IMR-90 (cell line): Measurements from ENCODE around the gene TNS3. TPM values are rescaled to one million over a fixed set of nuclear protein-coding genes. Genes with fewer than 3 reads are reported as not detected.

ENCODE experiments used
- ATAC-seq: fragments of 200-7000 bp; cut with Tn5 transposase; 2 replicates; pipeline ENCODE4 v1.9.1; 2020; ENCODE audit warnings: low read depth, mild to moderate bottlenecking, moderate library complexity
- BruUV-seq: library from RNA; stranded (reverse); fragments of 400-500 nt; replicated peaks from 2 replicates; lab custom pipeline; 2021; lab: Mats Ljungman, UMichigan
- CTCF ChIA-PET: fragments of 300-600 bp; formaldehyde crosslinking; extraction: SDS; loops from one replicate; lab custom pipeline; 2021; ENCODE audit warnings: antibody characterized with exemption; lab: Yijun Ruan, JAX
- POLR2A ChIA-PET: fragments of 300-600 bp; sonication (Branson Sonifier 250); formaldehyde crosslinking; loops from one replicate; lab custom pipeline; 2022; ENCODE audit warnings: antibody characterized with exemption; ENCODE audit not compliant: unreplicated experiment; lab: Charles Lee
- DNase-seq: peaks from one replicate; pipeline ENCODE4 v3.0.0; 2013
- H2AFZ ChIP-seq: replicated peaks from 2 replicates; pipeline ENCODE3; 2013; ENCODE audit warnings: low read length, mild to moderate bottlenecking; ENCODE audit not compliant: poor library complexity
- H2AK5ac ChIP-seq: 2 replicates; pipeline ENCODE4 v1.6.1; 2013; ENCODE audit warnings: low read depth, low read length, inconsistent platforms
- H2AK9ac ChIP-seq: replicated peaks from 2 replicates; pipeline ENCODE3; 2013; ENCODE audit warnings: mild to moderate bottlenecking, low read depth, low read length, moderate library complexity; ENCODE audit not compliant: poor library complexity
- H2BK120ac ChIP-seq: 2 replicates; pipeline ENCODE4 v1.6.1; 2013; ENCODE audit warnings: low read depth, low read length, inconsistent platforms
- H2BK15ac ChIP-seq: 3 replicates; pipeline ENCODE4 v1.6.1; 2013; ENCODE audit warnings: low read depth, low read length, inconsistent platforms
- H2BK20ac ChIP-seq: 2 replicates; pipeline ENCODE4 v1.6.1; 2013; ENCODE audit warnings: low read depth, mild to moderate bottlenecking, inconsistent platforms, low read length, moderate library complexity
- H2BK5ac ChIP-seq: 2 replicates; pipeline ENCODE4 v1.6.1; 2013; ENCODE audit warnings: mild to moderate bottlenecking, low read depth, low read length, inconsistent platforms; ENCODE audit not compliant: poor library complexity, severe bottlenecking
- H3K14ac ChIP-seq: replicated peaks from 2 replicates; pipeline ENCODE4 v1.6.1; 2013; ENCODE audit warnings: low read depth, low read length, inconsistent platforms
- H3K18ac ChIP-seq: 2 replicates; pipeline ENCODE4 v1.6.1; 2013; ENCODE audit warnings: low read depth, low read length, control low read depth
- H3K23ac ChIP-seq: 2 replicates; pipeline ENCODE4 v1.6.1; 2013; ENCODE audit warnings: low read depth, low read length, inconsistent platforms
- H3K27ac ChIP-seq: 2 replicates; pipeline ENCODE4 v1.5.1; 2013; ENCODE audit warnings: mild to moderate bottlenecking, control low read depth, low read length; ENCODE audit not compliant: insufficient read depth
- H3K27me3 ChIP-seq: 2 replicates; pipeline ENCODE4 v1.6.1; 2013; ENCODE audit warnings: low read length; ENCODE audit not compliant: control insufficient read depth, insufficient read depth
- H3K36me3 ChIP-seq: 2 replicates; pipeline ENCODE4 v1.6.1; 2013; ENCODE audit warnings: low read length, mixed read lengths; ENCODE audit not compliant: control insufficient read depth, insufficient read depth
- H3K4ac ChIP-seq: 2 replicates; pipeline ENCODE4 v1.6.1; 2013; ENCODE audit warnings: low read depth, low read length, inconsistent platforms
- H3K4me1 ChIP-seq: 2 replicates; pipeline ENCODE4 v1.6.1; 2013; ENCODE audit warnings: low read length, mixed read lengths; ENCODE audit not compliant: control insufficient read depth, insufficient read depth
- H3K4me2 ChIP-seq: 2 replicates; pipeline ENCODE4 v1.6.1; 2013; ENCODE audit warnings: low read depth, mild to moderate bottlenecking, control low read depth, low read length, moderate library complexity
- H3K4me3 ChIP-seq: 2 replicates; pipeline ENCODE4 v1.5.1; 2013; ENCODE audit warnings: low read depth, mild to moderate bottlenecking, control low read depth, low read length, moderate library complexity; ENCODE audit not compliant: insufficient read depth
- H3K56ac ChIP-seq: 2 replicates; pipeline ENCODE4 v1.6.1; 2013; ENCODE audit warnings: low read length, inconsistent platforms; ENCODE audit not compliant: insufficient read depth; ENCODE audit errors: extremely low read depth
- H3K79me1 ChIP-seq, 2 experiments: 2 replicates each; pipeline ENCODE4 v1.6.1; 2013; ENCODE audit warnings: low read length in 2 of 2, inconsistent platforms in 1 of 2, low read depth in 1 of 2
- H3K9ac ChIP-seq: 2 replicates; pipeline ENCODE4 v1.6.1; 2013; ENCODE audit warnings: low read depth, low read length, control low read depth
- H3K9me1 ChIP-seq: 2 replicates; pipeline ENCODE4 v1.6.1; 2013; ENCODE audit warnings: low read length, inconsistent platforms; ENCODE audit not compliant: insufficient read depth
- H3K9me3 ChIP-seq: 2 replicates; pipeline ENCODE4 v1.6.1; 2013; ENCODE audit warnings: low read length; ENCODE audit not compliant: control insufficient read depth, insufficient read depth
- H4K20me1 ChIP-seq: 2 replicates; pipeline ENCODE4 v1.6.1; 2013; ENCODE audit warnings: low read length, inconsistent platforms; ENCODE audit not compliant: insufficient read depth
- H4K5ac ChIP-seq: 2 replicates; pipeline ENCODE4 v1.6.1; 2013; ENCODE audit warnings: mild to moderate bottlenecking, low read depth, low read length, control low read depth
- H4K8ac ChIP-seq, 2 experiments: 2 replicates each; pipeline ENCODE4 v1.6.1; 2013; ENCODE audit warnings: low read depth in 2 of 2, low read length in 2 of 2, control low read depth in 1 of 2, inconsistent platforms in 1 of 2
- H4K91ac ChIP-seq: 2 replicates; pipeline ENCODE4 v1.6.1; 2013; ENCODE audit warnings: low read depth, low read length, inconsistent platforms; ENCODE audit not compliant: insufficient read depth
- ELK1 ChIP-seq: fragments of 150-350 bp; IDR thresholded peaks from 2 replicates; pipeline ENCODE4 v1.6.1; 2016; ENCODE audit warnings: low read depth, mild to moderate bottlenecking, low read length, moderate library complexity, borderline replicate concordance
- FOS ChIP-seq: fragments of 150-350 bp; IDR thresholded peaks from 2 replicates; pipeline ENCODE4 v1.6.1; 2016; ENCODE audit warnings: low read depth, low read length
- MAFK ChIP-seq: IDR thresholded peaks from 2 replicates; pipeline ENCODE4 v1.6.1; 2012; ENCODE audit warnings: low read depth, low read length, improper control_type of control experiment
- MAZ ChIP-seq: IDR thresholded peaks from 2 replicates; pipeline ENCODE4 v1.6.1; 2012; ENCODE audit warnings: low read depth, mild to moderate bottlenecking, low read length, improper control_type of control experiment, moderate library complexity, borderline replicate concordance
- MXI1 ChIP-seq: IDR thresholded peaks from 2 replicates; pipeline ENCODE4 v1.6.1; 2012; ENCODE audit warnings: low read depth, mild to moderate bottlenecking, low read length, moderate library complexity, borderline replicate concordance
- RCOR1 ChIP-seq: IDR thresholded peaks from 2 replicates; pipeline ENCODE4 v1.6.1; 2012; ENCODE audit warnings: mild to moderate bottlenecking, low read length, improper control_type of control experiment; ENCODE audit not compliant: insufficient replicate concordance
- SMC3 ChIP-seq: fragments of 150-350 bp; IDR thresholded peaks from 2 replicates; pipeline ENCODE4 v1.6.1; 2016; ENCODE audit warnings: low read depth, mild to moderate bottlenecking, antibody characterized with exemption, low read length, moderate library complexity
- USF2 ChIP-seq: fragments of 150-350 bp; IDR thresholded peaks from 2 replicates; pipeline ENCODE4 v1.6.1; 2017; ENCODE audit warnings: mild to moderate bottlenecking, antibody characterized with exemption, low read length, low read depth
- WGBS, 2 experiments: methylation state at CpG; one replicate each; pipeline versions ENCODE4 v1.1.5 to v1.1.7; 2013; ENCODE audit warnings: missing lambda C conversion rate in 2 of 2; ENCODE audit not compliant: insufficient read length in 1 of 2; ENCODE audit errors: extremely low coverage in 2 of 2; 5-methylcytosine and 5-hydroxymethylcytosine counted together
- dilution Hi-C: fragments of 300-500 bp; cut with HindIII; formaldehyde crosslinking; loops from one replicate; pipeline ENCODE4 v1.14.3; 2018; ENCODE audit warnings: low sequenced_read_pairs; ENCODE audit not compliant: unreplicated experiment
- in situ Hi-C: fragments of 300-500 bp; cut with MboI; formaldehyde crosslinking; loops from 3 replicates; pipeline ENCODE4 v1.14.3; 2019; ENCODE audit warnings: low sequenced_read_pairs, inconsistent platforms, mixed read lengths
- intact Hi-C: fragments of 100-400 bp; cut with micrococcal nuclease; formaldehyde crosslinking; loops from 2 replicates; pipeline ENCODE4 v1.10.0; 2022
- polyA plus RNA-seq, 3 experiments: library from polyadenylated mRNA; depleted of rRNA; stranded (reverse); fragments of >200 nt; gene quantifications; 2 replicates each; pipeline ENCODE4 v1.2.3, GENCODE V29; 2012; ENCODE audit warnings: low replicate concordance in 1 of 3
- total RNA-seq: library from RNA; depleted of rRNA; stranded (reverse); fragments of >200 nt; gene quantifications from 2 replicates; pipeline ENCODE4 v1.2.3, GENCODE V29; 2012

TNS3 gene
- total and polyA plus RNA-seq, 2 of the 4 experiments (the other 2 are of a cell fraction): 64.3 to 79.2 TPM

GRCh38 chr7:47303014-47303694 is 278.8 kb downstream of the TNS3 start:
- Histone ChIP-seq H3K36me3 (peaks cover 47% of the 10 kb centered on the region), H4K91ac (no peak overlapping the region), H4K20me1 (peaks cover 7% of the 10 kb centered on the region; the same call in 1 of the 2 replicates), H2BK20ac (no peak overlapping the region), H2BK15ac (no peak overlapping the region), H3K4me1 (peaks cover 2% of the 10 kb centered on the region; the same call in 1 of the 2 replicates), H2AK5ac (no peak overlapping the region), H3K14ac (no peak overlapping the region), H3K9ac (no peak overlapping the region), H2AFZ (no peak overlapping the region), H2BK120ac (no peak overlapping the region), H4K5ac (no peak overlapping the region), H3K4me3 (no peak overlapping the region), H3K9me1 (peaks cover 8% of the 10 kb centered on the region; the same call in 1 of the 2 replicates), H3K79me1 (peaks cover 33 to 66% of the 10 kb centered on the region in 2 experiments), H3K27me3 (no peaks in the 10 kb centered on the region), H2BK5ac (no peak overlapping the region), H3K4ac (no peak overlapping the region), H3K18ac (no peak overlapping the region), H4K8ac (no peak overlapping the region), H3K23ac (no peak overlapping the region), H2AK9ac (no peak overlapping the region), H3K27ac (no peak overlapping the region), H3K9me3 (no peaks in the 10 kb centered on the region), H3K4me2 (no peak overlapping the region), H3K56ac (no peak overlapping the region)
- 97% methylated on average over 10 of the region's 30 CpGs; no CpG with 5 or more reads in 1 of the 2 experiments for WGBS, 2 experiments
- TF ChIP-seq USF2 (no peak), RCOR1 (no peak), ELK1 (no peak), MAZ (no peak), MXI1 (no peak), FOS (no peak), SMC3 (no peak), MAFK (no peak)
- dilution Hi-C loops: no loop called here
- BruUV-seq: no TSS peak
- ATAC-seq: no peak
- DNase-seq: no peak
- ChIA-PET CTCF (no interaction called here), POLR2A (no interaction called here)
- in situ Hi-C loops: no loop called here
- intact Hi-C loops: no loop called here
